K562 (cell line): ENCODE data around the gene FRMD4A. TPM values are rescaled to one million over a fixed set of nuclear protein-coding genes. Genes with fewer than 3 reads are reported as not detected.

ENCODE experiments used
- CREBBP ChIP-seq: IDR thresholded peaks from one replicate; pipeline ENCODE4 v1.6.1; 2012; ENCODE audit warnings: low read depth, mild to moderate bottlenecking, control low read depth, inconsistent platforms, low read length
- ETV6 ChIP-seq, 3 experiments: fragments of 150-350 bp in 1 of 3; sonication (generic) in 1 of 3; formaldehyde crosslinking in 1 of 3; IDR thresholded peaks; 2 replicates each; pipeline versions ENCODE4 v1.6.1 to v1.8.0; 2014 to 2022; ENCODE audit warnings: borderline replicate concordance in 2 of 3, low read depth in 2 of 3, antibody characterized with exemption in 1 of 3, low read length in 1 of 3, mild to moderate bottlenecking in 1 of 3, missing genetic modification reagents in 1 of 3
- EWSR1 ChIP-seq: fragments of 450-650 bp; IDR thresholded peaks from 2 replicates; pipeline ENCODE4 v1.6.1; 2018; ENCODE audit warnings: borderline replicate concordance, mild to moderate bottlenecking, low read depth, moderate library complexity; ENCODE audit not compliant: partially characterized antibody
- FUS ChIP-seq: fragments of 200-400 bp; formaldehyde crosslinking; optimal IDR thresholded peaks from 2 replicates; pipeline ENCODE3; 2017; ENCODE audit warnings: low read depth, low read length
- KAT7 ChIP-seq: sonication (generic); formaldehyde crosslinking; IDR thresholded peaks from 2 replicates; pipeline ENCODE4 v1.8.0; 2022; ENCODE audit warnings: missing genetic modification reagents, mild to moderate bottlenecking, borderline replicate concordance
- MEF2A ChIP-seq: IDR thresholded peaks from 2 replicates; pipeline ENCODE4 v1.6.1; 2011; ENCODE audit warnings: low read depth, mild to moderate bottlenecking, low read length, moderate library complexity; ENCODE audit not compliant: control insufficient read depth
- NFIC ChIP-seq: fragments of 450-650 bp; IDR thresholded peaks from 2 replicates; pipeline ENCODE4 v1.6.1; 2017; ENCODE audit warnings: mild to moderate bottlenecking, inconsistent platforms
- POLR2G ChIP-seq: fragments of 200-400 bp; formaldehyde crosslinking; IDR thresholded peaks from 2 replicates; pipeline ENCODE4 v1.6.1; 2017; ENCODE audit warnings: low read depth, mild to moderate bottlenecking, antibody characterized with exemption, low read length, moderate library complexity
- TAF7 ChIP-seq: fragments of 450-650 bp; IDR thresholded peaks from 2 replicates; pipeline ENCODE4 v1.6.1; 2016; ENCODE audit warnings: missing genetic modification characterization, missing compliant biosample characterization
- ZNF445 ChIP-seq: fragments of 250-450 bp; sonication (Bioruptor Pico); IDR thresholded peaks from 2 replicates; pipeline ENCODE4 v1.4.0; 2020; ENCODE audit warnings: low read depth, mild to moderate bottlenecking, moderate library complexity
- ZSCAN32 ChIP-seq: fragments of 450-650 bp; formaldehyde crosslinking; IDR thresholded peaks from 2 replicates; pipeline ENCODE4 v1.4.0; 2020; ENCODE audit warnings: mild to moderate bottlenecking, moderate library complexity
- polyA plus RNA-seq, 8 experiments: library from polyadenylated mRNA; depleted of rRNA in 4 of 8; stranded (reverse) in 5 of 8; unstranded in 3 of 8; fragments of >200 nt; fragmentation: Nextera tagmentation in 2 of 8; fragmentation: Illumina TruSeq in 1 of 8; extraction: Ambion mirVana in 2 of 8; extraction: Trizol in 1 of 8; gene quantifications; 2 replicates each; pipeline versions ENCODE4 v1.2.1 to v1.2.3, GENCODE V29; 2011 to 2014; ENCODE audit warnings: inconsistent platforms in 1 of 8, missing spikeins in 1 of 8
- total RNA-seq, 7 experiments: library from RNA; depleted of rRNA in 6 of 7; stranded (reverse); fragments of >200 nt in 6 of 7; fragmentation: Illumina TruSeq in 2 of 7; extraction: Trizol in 2 of 7; gene quantifications; 2 replicates each; pipeline versions ENCODE4 v1.2.1 to v1.2.3, GENCODE V29; 2011 to 2021; ENCODE audit warnings: low replicate concordance in 1 of 7
- TF ChIP-seq, protein P1 (sequence below): fragments of 250-450 bp; sonication (Bioruptor Pico); IDR thresholded peaks from 2 replicates; pipeline ENCODE4 v1.5.0; 2021
- TF ChIP-seq, protein P2 (sequence below): fragments of 450-650 bp; formaldehyde crosslinking; IDR thresholded peaks from 2 replicates; pipeline ENCODE4 v1.4.0; 2020; ENCODE audit warnings: mild to moderate bottlenecking, moderate library complexity
- TF ChIP-seq, protein P3 (sequence below): fragments of 150-350 bp; IDR thresholded peaks from 2 replicates; pipeline ENCODE4 v1.6.1; 2014; ENCODE audit warnings: low read depth, mild to moderate bottlenecking, low read length, borderline replicate concordance
- TF ChIP-seq, protein P4 (sequence below), 2 experiments: fragments of 450-650 bp; IDR thresholded peaks; 2 replicates each; pipeline ENCODE4 v1.6.1; 2016
- TF ChIP-seq, protein P5 (sequence below): sonication (generic); formaldehyde crosslinking; IDR thresholded peaks from 2 replicates; pipeline ENCODE4 v1.8.1; 2023; ENCODE audit warnings: mild to moderate bottlenecking, missing genetic modification reagents

The FRMD4A gene
- total and polyA plus RNA-seq, 9 of the 15 experiments (the other 6 are each of a cell fraction or from before 2014, with no cell fraction given) = 0.80 to 5.2 (median 3.0) TPM

DNA sequence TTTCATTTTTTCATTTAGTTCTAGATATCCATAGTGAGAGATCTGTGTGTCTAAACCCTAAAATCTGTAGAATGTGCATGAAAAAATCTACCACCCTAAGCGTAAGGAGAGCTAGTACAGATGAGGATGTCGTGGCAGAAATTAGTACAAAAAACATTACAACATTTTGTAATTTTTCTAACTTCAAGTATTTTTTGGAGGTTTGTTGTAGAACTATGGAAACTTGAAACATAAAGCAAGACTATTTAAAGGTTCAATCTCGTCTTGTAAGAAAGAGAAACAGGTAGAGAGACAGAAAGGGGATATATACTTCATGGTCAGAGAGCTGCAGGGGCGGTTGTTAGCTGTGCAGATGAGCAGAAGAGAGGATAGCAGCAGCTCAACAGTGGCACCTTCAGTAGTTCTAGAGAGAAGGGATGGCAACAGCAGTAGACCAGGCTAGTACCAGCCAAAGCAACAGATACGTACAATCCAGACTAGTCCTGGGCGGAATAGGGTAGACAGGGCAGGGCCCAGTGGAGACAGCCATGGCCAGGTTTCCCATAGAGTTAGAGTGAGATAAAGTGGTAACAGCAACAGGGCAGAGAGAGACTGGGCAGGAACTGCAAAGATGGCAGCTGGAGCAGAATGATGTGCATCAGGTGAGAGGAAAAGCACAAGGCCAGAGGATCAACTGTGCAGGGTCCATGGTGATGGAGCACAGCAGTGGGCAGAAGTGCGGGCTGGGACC is 145.2 kb downstream of the FRMD4A start (continued):
- peak; percentile 49 for TF ChIP-seq CREBBP
- TF ChIP-seq ZNF445 = peak; percentile 98
- peak; percentile 42 for TF ChIP-seq FUS
- peak; percentile 98 for TF ChIP-seq ZSCAN32 (CRISPR knock-in tag)
- peak; percentile 76 for TF ChIP-seq POLR2G
- TF ChIP-seq ETV6 (IDR thresholded peaks at IDR 0.05; ENCODE audit: borderline replicate concordance in 1 of 2, low read depth in 2 of 2, low read length in 1 of 2) = peak in 1 of 2 experiments; percentile 76; a peak in 1 of 4 replicates
- no peak for TF ChIP-seq ETV6 (CRISPR knock-in tag; IDR thresholded peaks at IDR 0.05; ENCODE audit: borderline replicate concordance)
- TF ChIP-seq, protein P1, sequence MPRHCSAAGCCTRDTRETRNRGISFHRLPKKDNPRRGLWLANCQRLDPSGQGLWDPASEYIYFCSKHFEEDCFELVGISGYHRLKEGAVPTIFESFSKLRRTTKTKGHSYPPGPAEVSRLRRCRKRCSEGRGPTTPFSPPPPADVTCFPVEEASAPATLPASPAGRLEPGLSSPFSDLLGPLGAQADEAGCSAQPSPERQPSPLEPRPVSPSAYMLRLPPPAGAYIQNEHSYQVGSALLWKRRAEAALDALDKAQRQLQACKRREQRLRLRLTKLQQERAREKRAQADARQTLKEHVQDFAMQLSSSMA (CRISPR knock-in tag) = peak; percentile 96
- peak; percentile 99 for TF ChIP-seq EWSR1
- TF ChIP-seq, protein P2, sequence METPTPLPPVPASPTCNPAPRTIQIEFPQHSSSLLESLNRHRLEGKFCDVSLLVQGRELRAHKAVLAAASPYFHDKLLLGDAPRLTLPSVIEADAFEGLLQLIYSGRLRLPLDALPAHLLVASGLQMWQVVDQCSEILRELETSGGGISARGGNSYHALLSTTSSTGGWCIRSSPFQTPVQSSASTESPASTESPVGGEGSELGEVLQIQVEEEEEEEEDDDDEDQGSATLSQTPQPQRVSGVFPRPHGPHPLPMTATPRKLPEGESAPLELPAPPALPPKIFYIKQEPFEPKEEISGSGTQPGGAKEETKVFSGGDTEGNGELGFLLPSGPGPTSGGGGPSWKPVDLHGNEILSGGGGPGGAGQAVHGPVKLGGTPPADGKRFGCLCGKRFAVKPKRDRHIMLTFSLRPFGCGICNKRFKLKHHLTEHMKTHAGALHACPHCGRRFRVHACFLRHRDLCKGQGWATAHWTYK (CRISPR knock-in tag) = peak; percentile 98
- TF ChIP-seq, protein P3, sequence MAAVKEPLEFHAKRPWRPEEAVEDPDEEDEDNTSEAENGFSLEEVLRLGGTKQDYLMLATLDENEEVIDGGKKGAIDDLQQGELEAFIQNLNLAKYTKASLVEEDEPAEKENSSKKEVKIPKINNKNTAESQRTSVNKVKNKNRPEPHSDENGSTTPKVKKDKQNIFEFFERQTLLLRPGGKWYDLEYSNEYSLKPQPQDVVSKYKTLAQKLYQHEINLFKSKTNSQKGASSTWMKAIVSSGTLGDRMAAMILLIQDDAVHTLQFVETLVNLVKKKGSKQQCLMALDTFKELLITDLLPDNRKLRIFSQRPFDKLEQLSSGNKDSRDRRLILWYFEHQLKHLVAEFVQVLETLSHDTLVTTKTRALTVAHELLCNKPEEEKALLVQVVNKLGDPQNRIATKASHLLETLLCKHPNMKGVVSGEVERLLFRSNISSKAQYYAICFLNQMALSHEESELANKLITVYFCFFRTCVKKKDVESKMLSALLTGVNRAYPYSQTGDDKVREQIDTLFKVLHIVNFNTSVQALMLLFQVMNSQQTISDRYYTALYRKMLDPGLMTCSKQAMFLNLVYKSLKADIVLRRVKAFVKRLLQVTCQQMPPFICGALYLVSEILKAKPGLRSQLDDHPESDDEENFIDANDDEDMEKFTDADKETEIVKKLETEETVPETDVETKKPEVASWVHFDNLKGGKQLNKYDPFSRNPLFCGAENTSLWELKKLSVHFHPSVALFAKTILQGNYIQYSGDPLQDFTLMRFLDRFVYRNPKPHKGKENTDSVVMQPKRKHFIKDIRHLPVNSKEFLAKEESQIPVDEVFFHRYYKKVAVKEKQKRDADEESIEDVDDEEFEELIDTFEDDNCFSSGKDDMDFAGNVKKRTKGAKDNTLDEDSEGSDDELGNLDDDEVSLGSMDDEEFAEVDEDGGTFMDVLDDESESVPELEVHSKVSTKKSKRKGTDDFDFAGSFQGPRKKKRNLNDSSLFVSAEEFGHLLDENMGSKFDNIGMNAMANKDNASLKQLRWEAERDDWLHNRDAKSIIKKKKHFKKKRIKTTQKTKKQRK = peak; percentile 70
- TF ChIP-seq, protein P4, sequence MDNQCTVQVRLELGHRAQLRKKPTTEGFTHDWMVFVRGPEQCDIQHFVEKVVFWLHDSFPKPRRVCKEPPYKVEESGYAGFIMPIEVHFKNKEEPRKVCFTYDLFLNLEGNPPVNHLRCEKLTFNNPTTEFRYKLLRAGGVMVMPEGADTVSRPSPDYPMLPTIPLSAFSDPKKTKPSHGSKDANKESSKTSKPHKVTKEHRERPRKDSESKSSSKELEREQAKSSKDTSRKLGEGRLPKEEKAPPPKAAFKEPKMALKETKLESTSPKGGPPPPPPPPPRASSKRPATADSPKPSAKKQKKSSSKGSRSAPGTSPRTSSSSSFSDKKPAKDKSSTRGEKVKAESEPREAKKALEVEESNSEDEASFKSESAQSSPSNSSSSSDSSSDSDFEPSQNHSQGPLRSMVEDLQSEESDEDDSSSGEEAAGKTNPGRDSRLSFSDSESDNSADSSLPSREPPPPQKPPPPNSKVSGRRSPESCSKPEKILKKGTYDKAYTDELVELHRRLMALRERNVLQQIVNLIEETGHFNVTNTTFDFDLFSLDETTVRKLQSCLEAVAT (IDR thresholded peaks at IDR 0.05) = peak; percentile 84 to 94
- TF ChIP-seq KAT7 (CRISPR knock-in tag) = no peak
- TF ChIP-seq MEF2A = peak; percentile 61; the same call in 1 of the 2 replicates
- no peak for TF ChIP-seq TAF7
- TF ChIP-seq, protein P5, sequence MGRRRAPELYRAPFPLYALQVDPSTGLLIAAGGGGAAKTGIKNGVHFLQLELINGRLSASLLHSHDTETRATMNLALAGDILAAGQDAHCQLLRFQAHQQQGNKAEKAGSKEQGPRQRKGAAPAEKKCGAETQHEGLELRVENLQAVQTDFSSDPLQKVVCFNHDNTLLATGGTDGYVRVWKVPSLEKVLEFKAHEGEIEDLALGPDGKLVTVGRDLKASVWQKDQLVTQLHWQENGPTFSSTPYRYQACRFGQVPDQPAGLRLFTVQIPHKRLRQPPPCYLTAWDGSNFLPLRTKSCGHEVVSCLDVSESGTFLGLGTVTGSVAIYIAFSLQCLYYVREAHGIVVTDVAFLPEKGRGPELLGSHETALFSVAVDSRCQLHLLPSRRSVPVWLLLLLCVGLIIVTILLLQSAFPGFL (CRISPR knock-in tag) = peak; percentile 95; the same call in 1 of the 2 replicates
- peak; percentile 82 for TF ChIP-seq NFIC
